Measurements from ENCODE around the gene RIC3.
"Not testable (repeated sequence)": the region's sequence is repeated elsewhere in the genome, so short reads cannot be mapped to it uniquely, and the experiment has no call there.

RIC3 gene

GRCh38 chr11:8201644-8202365 is 33.0 kb upstream of the RIC3 start:
- no peak for DNase-seq
- no peak overlapping the region for H3K4me3 Mint-ChIP-seq
- H3K27ac Mint-ChIP-seq: no peak overlapping the region

DNA sequence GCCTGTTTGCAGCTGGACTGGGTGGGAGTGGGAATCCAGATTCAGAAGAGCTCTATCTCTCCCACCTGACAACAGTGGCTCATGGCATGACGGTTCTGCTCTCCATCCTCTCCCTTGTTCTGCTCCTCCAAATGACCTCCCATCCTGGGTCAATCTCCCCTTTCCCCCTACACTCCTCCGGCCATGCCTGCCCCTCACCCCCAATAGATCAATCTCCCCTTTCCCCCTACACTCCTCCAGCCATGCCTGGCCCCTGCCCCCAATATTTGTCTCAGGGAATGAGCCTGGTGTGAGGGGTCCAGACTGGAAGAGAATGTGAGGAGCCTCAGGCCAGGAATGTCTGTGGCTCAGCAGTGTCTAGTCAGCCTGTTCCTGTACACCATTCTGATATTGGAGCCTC is 30.9 kb upstream of the RIC3 start:
- H3K9me3 Mint-ChIP-seq: no peaks in the 10 kb centered on the region
- no peak for DNase-seq
- no peaks in the 10 kb centered on the region for H3K4me1 Mint-ChIP-seq (ENCODE audit: low read depth)
- H3K36me3 Mint-ChIP-seq (ENCODE audit: low read depth): no peaks in the 10 kb centered on the region
- H3K4me3 Mint-ChIP-seq: no peak overlapping the region
- no peak overlapping the region for H3K27ac Mint-ChIP-seq
- H3K27me3 Mint-ChIP-seq: peaks cover 51% of the 10 kb centered on the region

More at GRCh38 chr11:8201644-8202365, 33.0 kb upstream of the RIC3 start:
- Mint-ChIP-seq H3K36me3 (ENCODE audit: low read depth) (no peaks in the 10 kb centered on the region), H3K9me3 (no peaks in the 10 kb centered on the region), H3K4me1 (ENCODE audit: low read depth) (peaks cover 7% of the 10 kb centered on the region), H3K27me3 (peaks cover 53% of the 10 kb centered on the region)

DNA sequence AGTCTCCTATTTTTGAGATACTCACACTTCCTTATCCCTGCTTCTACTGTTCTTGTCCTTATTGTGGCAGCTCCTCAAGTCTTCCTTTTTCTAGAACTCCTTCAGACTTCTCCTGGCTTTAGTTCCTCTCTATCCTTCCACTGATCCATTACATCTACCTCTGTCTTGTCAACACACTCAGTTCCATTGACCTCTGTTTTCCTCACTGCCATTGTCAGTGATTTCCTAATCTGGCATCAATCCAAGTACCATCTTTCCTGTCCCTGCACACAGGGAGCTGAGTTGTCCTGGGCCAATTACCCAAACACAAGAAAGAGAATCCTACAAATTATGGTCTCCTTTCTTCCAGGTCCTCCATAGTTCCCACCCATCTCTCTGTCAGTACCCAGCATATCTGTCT is 27.9 kb upstream of the RIC3 start:
- no peak overlapping the region for H3K27ac Mint-ChIP-seq

DNA sequence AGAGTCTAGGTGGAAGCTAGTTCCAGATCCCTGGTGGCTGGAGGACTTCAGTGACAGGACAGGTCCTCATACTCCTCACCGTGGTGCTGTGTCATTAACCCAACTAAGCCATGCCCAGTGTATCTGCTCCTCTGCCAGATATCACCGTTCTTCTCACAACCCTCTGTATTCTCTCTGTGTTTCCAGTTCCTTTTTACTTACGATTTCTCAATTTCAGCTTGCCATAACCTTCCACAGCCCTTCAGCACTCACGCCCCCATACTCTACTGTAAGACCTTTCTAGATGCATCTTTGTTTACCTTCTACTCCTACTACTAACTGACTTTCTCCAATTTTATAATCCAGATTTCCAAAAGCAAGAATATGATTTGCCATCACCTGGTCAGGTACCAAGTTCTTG is 26.1 kb upstream of the RIC3 start:
- DNase-seq: no peak
- Mint-ChIP-seq H3K27ac (no peak overlapping the region), H3K9me3 (no peaks in the 10 kb centered on the region), H3K4me3 (no peak overlapping the region), H3K36me3 (ENCODE audit: low read depth) (no peaks in the 10 kb centered on the region), H3K27me3 (peaks cover 50% of the 10 kb centered on the region), H3K4me1 (ENCODE audit: low read depth) (no peaks in the 10 kb centered on the region)

More for the DNA sequence above, 27.9 kb upstream of the RIC3 start:
- H3K4me1 Mint-ChIP-seq (ENCODE audit: low read depth): no peaks in the 10 kb centered on the region
- H3K36me3 Mint-ChIP-seq (ENCODE audit: low read depth): no peaks in the 10 kb centered on the region
- no peaks in the 10 kb centered on the region for H3K9me3 Mint-ChIP-seq
- DNase-seq: no peak
- H3K4me3 Mint-ChIP-seq: no peak overlapping the region
- peaks cover 54% of the 10 kb centered on the region for H3K27me3 Mint-ChIP-seq

- Mint-ChIP-seq H3K36me3 (ENCODE audit: low read depth) (no peaks in the 10 kb centered on the region), H3K9me3 (no peaks in the 10 kb centered on the region), H3K4me1 (ENCODE audit: low read depth) (no peaks in the 10 kb centered on the region), H3K27ac (no peak overlapping the region), H3K27me3 (peaks cover 40% of the 10 kb centered on the region), H3K4me3 (no peak overlapping the region)
- DNase-seq: no peak
Measured at GRCh38 chr11:8192896-8193209, 24.0 kb upstream of the RIC3 start.

DNA sequence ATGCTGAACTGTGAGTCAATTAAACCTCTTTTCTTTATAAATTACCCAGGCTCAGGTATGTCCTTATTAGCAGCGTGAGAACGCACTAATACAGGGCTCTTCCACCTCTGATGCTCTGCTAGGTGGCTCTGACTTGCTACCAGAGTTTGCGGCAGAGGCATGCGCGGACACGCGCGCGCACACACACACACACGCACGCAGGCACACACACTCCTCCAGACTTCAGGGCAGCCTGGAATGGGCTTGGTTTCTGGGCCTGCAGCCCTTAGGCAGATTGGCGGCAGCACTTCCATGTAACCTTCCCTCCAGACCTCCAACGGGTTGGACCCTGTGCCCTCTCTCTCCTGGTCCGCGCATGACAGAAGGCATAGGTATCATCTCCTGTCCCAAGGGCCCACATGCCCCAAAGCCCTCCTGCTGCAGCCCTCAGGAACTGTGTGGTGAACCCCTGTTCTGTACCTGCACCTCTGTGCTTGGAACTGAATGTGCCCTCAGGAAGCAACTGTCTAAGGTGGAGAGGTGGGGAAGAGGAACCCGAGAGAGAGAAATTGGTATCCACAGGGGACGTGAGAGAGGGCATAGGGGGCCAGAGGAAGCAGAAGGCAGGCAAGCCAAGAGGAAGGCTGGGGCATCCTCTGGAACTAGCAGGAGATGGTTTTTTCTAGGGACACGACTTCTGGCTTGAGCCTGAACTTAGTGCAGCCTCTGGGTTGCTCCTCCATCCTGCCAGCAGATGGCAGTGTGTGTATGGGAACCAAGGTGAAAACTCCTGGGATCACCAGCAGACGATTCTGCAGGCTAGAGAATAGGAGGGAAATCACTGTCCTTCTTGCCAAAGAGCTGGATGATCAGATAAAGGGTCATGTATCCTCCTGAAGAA is 23.4 kb upstream of the RIC3 start:
- no peak overlapping the region for H3K27ac Mint-ChIP-seq
- H3K27me3 Mint-ChIP-seq: peaks cover 37% of the 10 kb centered on the region

DNA sequence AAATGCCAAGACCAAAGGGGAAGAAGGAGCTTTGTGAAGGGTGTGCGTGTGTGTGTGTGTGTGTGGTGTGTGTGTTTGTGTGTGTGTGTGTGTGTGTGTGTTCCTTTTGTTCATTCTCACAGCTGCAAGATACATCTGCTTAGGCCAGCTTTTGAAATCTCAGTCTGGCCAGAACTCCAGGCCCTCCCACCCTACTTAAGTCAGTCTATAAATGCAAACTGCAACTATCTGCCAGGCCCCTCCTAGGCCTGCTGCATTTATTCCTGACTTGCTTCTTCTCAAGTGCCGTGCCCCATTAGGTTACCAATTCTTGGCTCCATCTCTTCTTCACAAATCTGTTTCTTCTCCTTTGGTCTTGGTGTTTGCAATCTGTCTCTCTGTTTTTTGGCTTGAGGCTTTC is 21.6 kb upstream of the RIC3 start:
- Mint-ChIP-seq H3K36me3 (ENCODE audit: low read depth) (no peaks in the 10 kb centered on the region), H3K27ac (no peak overlapping the region), H3K27me3 (peaks cover 23% of the 10 kb centered on the region), H3K4me1 (ENCODE audit: low read depth) (no peaks in the 10 kb centered on the region), H3K4me3 (no peak overlapping the region), H3K9me3 (no peaks in the 10 kb centered on the region)
- DNase-seq: no peak

More for the DNA sequence above, 23.4 kb upstream of the RIC3 start:
- Mint-ChIP-seq H3K4me3 (no peak overlapping the region), H3K4me1 (ENCODE audit: low read depth) (no peaks in the 10 kb centered on the region), H3K36me3 (ENCODE audit: low read depth) (no peaks in the 10 kb centered on the region), H3K9me3 (no peaks in the 10 kb centered on the region)
- peak; percentile 54 for DNase-seq

GRCh38 chr11:8186429-8186828 is 17.6 kb upstream of the RIC3 start:
- Mint-ChIP-seq H3K9me3 (no peaks in the 10 kb centered on the region), H3K36me3 (ENCODE audit: low read depth) (no peaks in the 10 kb centered on the region), H3K4me3 (no peak overlapping the region), H3K4me1 (ENCODE audit: low read depth) (no peaks in the 10 kb centered on the region), H3K27ac (no peak overlapping the region), H3K27me3 (peaks cover 15% of the 10 kb centered on the region)
- DNase-seq: no peak

DNA sequence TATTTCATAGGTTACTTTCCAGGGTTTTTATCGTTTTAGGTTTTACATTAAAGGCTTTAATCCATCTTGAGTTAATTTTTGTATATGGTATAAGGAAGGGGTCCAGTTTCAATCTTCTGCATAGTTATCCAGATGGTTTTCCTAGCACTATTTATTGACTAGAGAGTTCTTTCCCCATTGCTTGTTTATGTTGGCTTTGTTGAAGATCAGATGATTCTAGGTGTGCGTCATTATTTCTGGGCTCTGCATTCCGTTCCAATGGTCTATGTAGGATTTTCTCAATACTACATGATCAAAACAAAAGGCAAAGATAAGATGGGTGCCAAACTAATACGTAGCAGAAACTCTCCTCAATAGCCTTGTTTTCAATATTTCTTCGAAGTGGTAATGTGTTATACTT is 14.3 kb upstream of the RIC3 start:
- Mint-ChIP-seq H3K27ac (no peak overlapping the region), H3K27me3 (peaks cover 21% of the 10 kb centered on the region), H3K4me3 (no peak overlapping the region), H3K36me3 (ENCODE audit: low read depth) (no peaks in the 10 kb centered on the region), H3K4me1 (ENCODE audit: low read depth) (no peaks in the 10 kb centered on the region), H3K9me3 (no peaks in the 10 kb centered on the region)
- DNase-seq: no peak

GRCh38 chr11:8180469-8180868 is 11.6 kb upstream of the RIC3 start:
- Mint-ChIP-seq H3K9me3 (no peaks in the 10 kb centered on the region), H3K27ac (no peak overlapping the region), H3K4me3 (no peak overlapping the region), H3K36me3 (ENCODE audit: low read depth) (no peaks in the 10 kb centered on the region), H3K4me1 (ENCODE audit: low read depth) (no peaks in the 10 kb centered on the region), H3K27me3 (peaks cover 21% of the 10 kb centered on the region)
- no peak for DNase-seq

DNA sequence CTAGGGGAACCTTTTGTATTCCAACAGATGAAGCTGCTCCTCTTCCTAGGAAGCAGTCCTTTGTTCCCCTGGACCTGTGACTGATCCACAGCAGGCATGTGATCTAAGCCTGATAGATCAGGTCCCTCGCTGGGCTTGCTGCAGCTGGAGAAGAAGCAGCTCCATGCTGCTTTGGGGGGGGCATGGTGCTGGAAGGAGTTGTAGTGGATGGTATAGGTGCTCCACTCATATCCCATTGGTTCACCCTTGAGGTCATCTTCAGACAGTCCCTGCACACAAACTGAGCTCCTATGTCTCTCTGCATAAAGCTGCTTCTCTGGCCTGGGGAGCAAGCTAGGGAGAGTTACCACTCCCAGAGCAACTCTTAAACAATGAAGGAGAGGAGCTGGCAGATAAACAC is 9.5 kb upstream of the RIC3 start:
- Mint-ChIP-seq H3K4me1 (ENCODE audit: low read depth) (no peaks in the 10 kb centered on the region), H3K4me3 (no peak overlapping the region), H3K27ac (no peak overlapping the region), H3K27me3 (peaks cover 19% of the 10 kb centered on the region), H3K36me3 (ENCODE audit: low read depth) (no peaks in the 10 kb centered on the region), H3K9me3 (no peaks in the 10 kb centered on the region)
- no peak for DNase-seq

DNA sequence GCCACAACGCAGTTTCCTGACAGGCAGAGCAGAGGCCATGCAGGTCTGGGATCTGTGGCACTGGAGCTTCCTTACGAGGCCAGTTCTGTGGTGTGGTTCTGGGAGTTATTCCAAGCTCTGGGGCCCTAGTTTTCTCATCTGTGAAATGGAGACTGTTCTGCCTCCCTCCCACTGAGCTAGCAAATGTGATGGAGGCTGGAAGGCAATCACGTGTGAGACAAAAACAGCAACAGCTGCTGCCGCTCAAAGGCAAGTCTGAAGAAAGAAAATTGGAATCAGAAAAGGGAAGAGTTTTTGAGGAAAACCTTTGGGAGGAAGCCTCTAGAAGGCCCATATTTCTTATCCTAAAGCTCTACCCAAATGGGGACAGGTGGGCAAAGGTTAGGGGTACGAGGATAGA is 8.3 kb upstream of the RIC3 start:
- no peaks in the 10 kb centered on the region for H3K36me3 Mint-ChIP-seq (ENCODE audit: low read depth)
- no peak overlapping the region for H3K27ac Mint-ChIP-seq
- H3K27me3 Mint-ChIP-seq: peaks cover 20% of the 10 kb centered on the region
- H3K9me3 Mint-ChIP-seq: no peaks in the 10 kb centered on the region
- H3K4me1 Mint-ChIP-seq (ENCODE audit: low read depth): no peaks in the 10 kb centered on the region
- no peak for DNase-seq
- H3K4me3 Mint-ChIP-seq: no peak overlapping the region

DNA sequence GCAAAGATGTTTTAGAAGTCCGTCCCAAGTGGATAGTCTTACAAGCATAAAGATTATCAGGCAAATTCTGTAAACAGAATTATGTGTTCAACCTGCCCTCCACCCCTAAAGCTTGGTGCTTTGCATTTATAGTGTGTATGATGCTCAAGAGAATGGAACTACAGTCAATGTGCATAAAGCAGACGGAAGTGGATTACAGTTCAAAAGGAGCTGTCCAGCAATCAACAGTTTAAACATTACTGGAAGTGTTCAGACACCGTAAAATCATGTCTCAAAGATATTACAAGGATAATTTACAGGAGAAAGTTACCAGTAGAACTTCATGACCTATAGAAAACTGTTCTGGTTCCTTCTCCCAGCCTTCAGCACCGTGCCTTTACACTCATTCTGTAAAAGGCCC is 1.0 kb downstream of the RIC3 start:
- Mint-ChIP-seq H3K36me3 (ENCODE audit: low read depth) (peaks cover 14% of the 10 kb centered on the region), H3K9me3 (no peaks in the 10 kb centered on the region), H3K27ac (peak overlapping the region; percentile 87), H3K4me1 (ENCODE audit: low read depth) (peaks cover 35% of the 10 kb centered on the region), H3K4me3 (peak overlapping the region; percentile 93), H3K27me3 (peaks cover 34% of the 10 kb centered on the region)
- no peak for DNase-seq

GRCh38 chr11:8164746-8165145 is 4.1 kb downstream of the RIC3 start:
- Mint-ChIP-seq H3K4me3 (no peak overlapping the region), H3K27me3 (peaks cover 25% of the 10 kb centered on the region), H3K4me1 (ENCODE audit: low read depth) (peaks cover 37% of the 10 kb centered on the region), H3K36me3 (ENCODE audit: low read depth) (peaks cover 14% of the 10 kb centered on the region), H3K27ac (no peak overlapping the region), H3K9me3 (no peaks in the 10 kb centered on the region)
- no peak for DNase-seq

- H3K27ac Mint-ChIP-seq; H3K4me3 Mint-ChIP-seq; H3K27me3 Mint-ChIP-seq; DNase-seq; H3K36me3 Mint-ChIP-seq (ENCODE audit: low read depth); H3K9me3 Mint-ChIP-seq: not testable (repeated sequence)
- H3K4me1 Mint-ChIP-seq (ENCODE audit: low read depth): peaks cover 23% of the 10 kb centered on the region
Measured at GRCh38 chr11:8161627-8162304, 7.1 kb downstream of the RIC3 start.
